Jurkat, Clone E6-1 (cell line): ENCODE results near the gene HPF1. TPM values are rescaled to one million over a fixed set of nuclear protein-coding genes. Genes with fewer than 3 reads are reported as not detected.
"Not testable (repeated sequence)": the region's sequence is repeated elsewhere in the genome, so short reads cannot be mapped to it uniquely, and the experiment has no call there.

Experiments
- DNase-seq: peaks from one replicate; pipeline ENCODE4 v3.0.0-alpha.2; 2011; ENCODE audit warnings: low read depth, low spot score
- H3K4me3 ChIP-seq: 2 replicates; pipeline ENCODE4 v1.5.1; 2011; ENCODE audit warnings: mild to moderate bottlenecking, low read length, control low read depth, moderate library complexity
- polyA plus RNA-seq: library from polyadenylated mRNA; unstranded; fragments of >200 nt; gene quantifications from one replicate; pipeline ENCODE4 v1.2.1, GENCODE V29; 2012; ENCODE audit warnings: missing spikeins; ENCODE audit not compliant: insufficient read length, insufficient read depth

The HPF1 gene
- polyA plus RNA-seq, result 59.1 TPM

DNA sequence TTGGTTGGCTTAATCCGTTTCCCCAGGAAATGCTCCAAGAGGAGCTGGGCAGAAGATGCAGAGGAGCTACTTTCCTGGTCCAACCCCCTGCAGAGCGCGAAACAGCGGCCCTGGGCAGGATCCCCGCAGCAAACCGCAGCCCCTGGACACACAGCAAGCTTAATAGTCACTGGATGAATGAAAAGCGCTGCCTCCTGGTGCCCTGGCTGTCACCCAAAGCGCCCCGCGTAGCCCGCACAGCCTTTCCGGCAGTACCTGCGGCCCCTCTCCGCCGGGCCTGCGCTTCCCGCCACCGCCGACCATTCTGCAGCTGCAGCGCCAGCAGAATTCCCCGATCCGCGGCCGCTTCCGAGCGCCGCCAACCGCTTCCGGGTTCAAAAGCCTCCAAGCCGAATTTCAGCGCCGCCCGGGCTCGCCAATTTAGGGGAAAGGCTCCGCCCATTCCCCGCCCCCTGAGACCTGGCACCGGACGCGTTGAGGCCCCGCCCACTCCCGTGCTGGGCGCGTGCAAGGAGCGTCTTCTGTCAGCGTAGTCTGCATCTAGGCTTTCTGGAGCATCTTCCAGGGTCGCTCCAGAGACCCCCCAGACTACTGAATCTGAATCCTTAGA, at the start of gene HPF1:
Gene HPF1 (minus strand): TSS at position 370 of the 610 bp plus-strand sequence. CDS start 67 bp downstream, at position 303.
- peak; percentile 92 for DNase-seq
- H3K4me3 ChIP-seq, result peak within 1 kb of the TSS; percentile 93

DNA sequence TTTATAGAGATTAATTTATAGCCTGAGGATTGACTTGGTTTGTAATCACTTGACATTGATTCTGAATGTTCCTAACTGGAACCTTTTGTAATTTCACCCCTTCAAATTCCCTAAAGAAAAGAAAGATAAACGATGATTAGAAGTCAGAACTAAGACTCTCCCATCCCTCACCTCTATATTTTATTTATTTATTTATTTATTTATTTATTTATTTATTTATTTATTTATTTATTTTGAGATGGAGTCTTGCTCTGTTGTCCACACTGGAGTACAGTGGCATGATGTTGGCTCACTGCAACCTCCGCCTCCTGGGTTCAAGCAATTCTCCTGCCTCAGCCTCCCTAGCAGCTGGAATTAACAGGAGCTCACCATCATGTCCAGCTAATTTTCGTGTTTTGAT, 49.0 kb upstream of the HPF1 start:
- not testable (repeated sequence) for H3K4me3 ChIP-seq, DNase-seq

DNA sequence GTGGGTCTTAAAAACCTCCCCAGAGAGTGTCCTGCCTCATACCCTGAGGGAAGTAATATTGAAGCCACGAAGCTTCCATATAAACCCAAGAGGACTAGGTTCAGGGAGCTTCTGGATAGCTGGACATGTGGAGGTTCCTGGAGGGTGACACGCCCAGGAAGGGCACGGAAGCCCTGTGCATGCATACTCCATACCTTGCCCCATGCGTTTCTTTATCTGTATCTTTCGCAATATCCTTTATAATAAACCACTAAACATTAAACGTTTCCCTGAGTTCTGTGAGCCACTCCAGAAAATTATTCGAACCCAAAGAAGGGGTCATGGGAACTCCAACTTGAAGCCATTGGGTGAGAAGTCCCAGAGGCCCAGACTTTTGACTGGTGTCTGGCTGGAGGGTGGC, 45.7 kb upstream of the HPF1 start:
- H3K4me3 ChIP-seq, result no peak overlapping the region
- DNase-seq, result no peak

DNA sequence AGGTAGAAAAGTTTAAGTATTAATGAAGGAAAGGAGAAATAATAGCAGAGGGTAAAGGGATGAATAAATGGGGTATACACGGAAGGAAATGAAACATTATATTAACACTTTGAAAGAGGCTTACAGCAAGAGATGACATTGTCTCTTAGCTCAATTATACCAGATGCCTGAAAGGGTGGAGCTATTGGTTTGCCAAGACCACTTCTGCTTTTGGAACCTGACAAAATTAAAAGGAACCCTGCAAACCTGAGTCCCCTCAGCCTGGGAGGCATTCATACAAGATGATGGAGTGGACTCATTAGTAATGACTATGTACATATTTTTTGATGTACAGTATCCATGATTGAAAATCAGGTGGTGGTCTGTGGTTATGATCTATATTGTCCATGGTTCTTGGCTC, 45.1 kb upstream of the HPF1 start:
- H3K4me3 ChIP-seq, result no peak overlapping the region
- DNase-seq, result no peak

DNA sequence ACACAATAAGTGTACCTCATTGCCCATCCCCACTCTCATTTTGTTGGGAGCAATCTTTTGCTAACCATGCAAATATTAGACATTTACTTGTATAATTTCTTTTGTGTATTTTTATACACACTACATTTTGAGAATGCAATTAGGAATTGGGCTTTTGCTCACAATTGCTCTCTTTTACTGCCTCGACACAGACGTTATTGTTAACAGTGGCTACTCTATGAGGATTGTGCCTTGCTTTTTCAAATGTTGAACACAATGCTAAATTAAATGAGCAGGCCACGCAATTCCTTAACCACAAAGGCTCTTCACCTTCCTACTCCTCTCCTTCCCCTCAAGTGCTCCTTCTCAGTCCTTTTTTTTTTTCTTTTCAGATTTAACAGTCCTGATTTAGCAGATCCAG, 42.8 kb upstream of the HPF1 start:
- H3K4me3 ChIP-seq, result no peak overlapping the region
- no peak for DNase-seq

DNA sequence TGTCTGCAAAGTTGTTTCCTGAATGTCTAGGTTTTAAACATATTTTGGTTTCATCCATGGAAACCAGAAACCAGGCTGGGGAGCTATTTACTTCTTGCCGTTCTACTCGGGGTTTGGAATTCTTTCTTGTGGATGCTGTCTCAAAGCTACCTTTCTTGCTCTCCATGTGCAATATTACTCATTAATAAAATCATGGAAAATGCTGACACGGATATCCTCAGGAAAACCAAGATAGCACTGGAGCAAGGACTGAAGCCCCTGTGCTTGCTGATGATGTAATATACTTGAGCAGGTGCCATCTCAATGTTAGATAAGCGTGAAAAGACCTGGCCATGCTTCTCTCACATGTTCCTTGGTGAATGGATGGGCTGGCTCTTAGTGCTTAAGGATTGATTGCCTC, 41.5 kb upstream of the HPF1 start:
- DNase-seq, result no peak
- no peak overlapping the region for H3K4me3 ChIP-seq

DNA sequence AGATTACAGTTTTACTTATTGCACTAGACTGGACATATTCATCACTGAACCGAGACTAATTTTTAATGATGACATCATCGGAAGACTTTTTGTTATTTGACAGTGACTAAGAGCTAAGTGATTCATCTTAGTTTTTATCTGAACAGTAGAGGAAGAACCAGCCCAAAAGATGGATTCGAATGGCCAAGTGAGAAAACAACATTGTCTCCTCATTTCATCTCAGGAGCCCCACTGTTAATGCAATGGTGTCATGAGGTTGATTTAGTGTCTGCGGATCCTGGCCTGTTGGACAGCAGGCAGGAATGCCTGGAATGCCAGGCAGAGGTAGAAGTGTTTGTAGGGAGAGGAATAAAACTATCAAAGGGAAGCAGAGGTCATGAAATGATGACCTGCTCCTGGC, 37.8 kb upstream of the HPF1 start:
- no peak for DNase-seq
- H3K4me3 ChIP-seq, result no peak overlapping the region

DNA sequence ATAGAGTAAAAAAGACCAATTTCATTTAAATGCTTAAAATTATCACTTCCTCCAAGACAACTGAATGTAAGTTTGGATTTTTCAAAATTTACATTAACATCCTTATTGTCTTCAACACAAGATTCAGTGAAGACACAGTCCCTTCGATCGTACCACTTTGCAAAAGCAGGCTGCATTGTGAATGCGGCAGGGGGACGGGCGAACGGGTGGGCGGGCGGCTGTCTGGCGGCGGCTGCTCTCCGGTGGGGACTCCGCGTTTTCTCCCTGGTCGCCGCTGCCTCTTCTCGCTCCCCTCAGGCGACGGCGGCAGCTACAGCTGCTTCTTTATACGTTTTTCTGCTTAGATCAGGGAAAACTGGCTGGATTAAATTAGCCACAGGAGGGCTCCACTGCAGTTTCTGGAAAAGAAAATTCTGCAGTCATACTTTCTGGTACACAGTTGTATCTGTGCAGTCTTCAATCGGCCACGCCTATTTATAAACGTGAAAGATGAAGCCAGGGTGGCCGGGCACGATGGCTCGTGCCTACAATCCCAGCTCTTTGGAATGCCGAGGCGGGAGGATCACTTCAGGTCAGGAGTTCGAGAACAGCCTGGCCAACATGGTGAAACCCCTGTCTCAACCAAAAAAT, 33.9 kb upstream of the HPF1 start:
- no peak for DNase-seq
- no peak overlapping the region for H3K4me3 ChIP-seq

DNA sequence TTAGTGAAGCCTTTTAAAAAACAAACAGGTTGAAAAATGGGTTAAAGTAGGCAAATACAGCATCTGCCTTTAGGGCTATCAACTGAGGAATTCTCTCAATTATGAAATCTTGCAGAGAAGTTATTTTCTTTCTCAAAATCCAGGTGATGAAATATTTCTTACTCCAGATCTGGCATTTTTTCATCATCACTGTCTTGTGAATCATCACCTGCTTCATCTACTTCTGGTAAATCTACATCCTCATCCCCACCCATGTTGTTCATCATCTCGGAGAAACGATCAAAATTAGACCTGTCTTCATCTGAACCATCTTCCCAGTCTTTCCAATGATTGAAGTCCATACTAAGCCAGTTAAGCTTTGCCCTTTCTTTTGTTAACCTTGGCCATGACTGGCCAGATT, 33.3 kb upstream of the HPF1 start:
- no peak overlapping the region for H3K4me3 ChIP-seq
- DNase-seq, result no peak

DNA sequence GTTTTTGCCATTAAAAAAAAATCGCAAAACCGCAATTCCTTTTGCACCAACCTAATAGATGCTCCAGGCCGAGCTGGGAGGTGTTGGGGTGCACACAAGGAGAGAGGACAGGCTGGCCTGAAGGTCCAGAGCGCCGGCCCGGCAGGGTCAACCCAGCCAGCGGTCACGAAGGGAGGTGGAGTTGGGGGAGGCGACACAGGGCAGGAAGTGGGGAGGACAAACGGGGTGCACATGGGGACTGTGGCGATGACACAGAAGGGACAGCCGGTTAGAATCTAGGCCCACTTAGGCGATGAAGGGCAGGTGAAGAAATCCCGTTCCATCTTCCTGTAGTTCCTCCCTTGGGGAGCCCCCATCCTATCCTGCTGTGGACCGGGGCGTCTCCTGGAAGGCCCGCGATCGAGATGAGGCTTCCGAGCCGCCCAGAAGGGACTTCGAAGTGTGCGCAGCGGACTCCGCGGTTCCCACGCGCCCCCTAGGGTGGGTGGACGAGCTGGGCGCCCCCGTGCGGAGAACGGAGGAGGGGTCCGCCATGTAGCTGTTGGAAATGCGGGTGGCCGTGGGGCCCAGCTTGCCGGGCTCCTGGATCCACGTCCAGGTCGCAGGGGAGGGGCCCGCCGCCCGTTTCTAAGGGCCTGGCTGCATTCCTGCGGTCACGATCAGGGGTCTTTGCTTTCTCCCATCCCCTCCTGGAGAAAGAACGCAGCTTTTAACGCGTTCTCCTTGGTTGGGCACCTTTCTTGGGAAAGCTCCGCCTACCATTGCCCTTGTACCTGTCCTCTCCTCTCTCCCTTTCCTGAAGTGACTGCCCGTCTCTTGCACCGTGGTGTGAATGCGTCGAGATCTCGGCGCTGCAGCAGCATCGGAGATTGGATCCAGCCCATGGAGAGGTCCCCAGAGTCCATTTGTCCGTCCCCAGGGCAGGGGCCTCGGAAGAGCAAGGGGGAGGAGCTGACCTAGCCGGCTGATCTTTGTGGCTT, 17.0 kb upstream of the HPF1 start:
- H3K4me3 ChIP-seq, result no peak overlapping the region
- DNase-seq, result no peak

DNA sequence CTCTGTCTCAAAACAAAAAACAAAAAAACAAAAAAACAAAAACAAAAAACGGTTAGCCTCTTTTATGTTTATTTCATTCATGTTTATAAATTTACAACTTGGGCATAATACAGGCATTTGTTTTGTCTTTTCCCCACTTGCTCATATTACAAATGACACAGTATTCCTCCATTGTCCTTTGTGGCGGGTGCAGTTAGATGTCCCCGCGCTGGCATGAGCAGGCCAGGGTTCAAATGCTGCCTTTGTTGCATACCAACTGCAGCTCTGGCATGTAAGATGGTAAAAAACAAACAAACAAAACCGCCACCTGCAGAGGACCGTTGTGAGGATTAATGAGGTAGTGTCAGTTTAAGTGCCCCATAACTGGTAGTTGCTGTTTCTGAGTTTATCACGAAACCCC, 16.1 kb upstream of the HPF1 start:
- H3K4me3 ChIP-seq, result no peak overlapping the region
- no peak for DNase-seq

DNA sequence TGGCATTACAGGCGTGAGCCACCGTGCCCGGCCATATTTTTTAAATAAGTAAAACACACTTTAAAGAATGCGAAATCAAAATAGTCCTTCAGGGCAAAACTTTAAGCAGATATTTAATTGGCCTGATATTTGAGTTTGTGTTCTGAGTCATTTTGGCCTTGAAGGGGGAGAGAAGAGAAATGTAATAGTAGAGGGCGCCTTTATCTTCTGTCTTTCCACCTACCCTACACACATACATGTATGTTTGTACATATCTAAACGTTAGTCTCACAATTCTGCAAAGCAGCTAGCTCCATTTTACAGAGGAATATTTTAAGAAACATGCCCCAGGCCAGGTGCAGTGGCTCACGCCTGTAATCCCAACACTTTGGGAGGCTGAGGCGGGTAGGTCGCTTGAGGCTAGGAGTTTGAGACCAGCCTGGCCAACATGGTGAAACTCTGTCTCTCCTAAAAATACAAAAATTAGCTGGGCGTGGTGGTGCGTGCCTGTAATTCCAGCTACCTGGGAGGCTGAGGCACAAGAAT, 13.9 kb upstream of the HPF1 start:
- not testable (repeated sequence) for DNase-seq, H3K4me3 ChIP-seq

DNA sequence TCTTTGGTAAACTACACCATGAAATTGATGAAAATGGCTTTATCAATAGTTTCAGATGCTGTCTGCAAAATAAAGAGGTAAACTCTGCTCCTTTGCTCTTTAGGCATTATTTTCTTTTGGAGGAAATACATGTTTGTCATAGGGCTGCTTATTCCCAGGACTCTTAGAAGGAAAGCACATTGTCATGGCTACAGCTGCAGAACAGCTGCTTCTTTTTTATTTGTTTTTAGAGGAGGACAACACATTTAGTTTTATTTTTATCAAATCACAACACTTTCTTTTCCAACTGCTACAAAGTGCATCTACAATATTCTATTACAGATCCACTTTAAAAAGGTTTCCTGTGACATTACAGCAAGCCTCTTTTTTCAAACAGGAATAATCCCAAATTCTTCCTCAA, 12.7 kb upstream of the HPF1 start:
- H3K4me3 ChIP-seq, result no peak overlapping the region
- no peak for DNase-seq

DNA sequence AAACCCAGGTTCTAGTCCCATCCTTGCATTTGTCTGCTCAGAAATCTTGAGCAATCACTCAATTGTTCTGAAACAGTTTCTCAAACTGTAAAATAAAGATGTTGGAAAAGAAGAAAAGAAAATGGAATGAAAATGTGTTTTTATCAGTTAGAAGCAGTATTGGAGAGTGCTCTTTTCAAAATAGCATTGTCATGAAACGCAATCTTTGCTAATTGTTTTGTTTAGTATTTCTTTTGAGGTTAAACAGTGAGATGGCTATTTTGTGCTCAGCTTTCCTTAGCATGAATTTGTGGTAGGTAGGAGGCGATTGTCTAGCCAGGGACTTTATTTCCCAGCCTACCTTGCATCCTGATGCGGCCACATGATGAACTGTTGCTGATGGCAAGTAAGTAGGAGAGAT, 10.6 kb upstream of the HPF1 start:
- H3K4me3 ChIP-seq, result no peak overlapping the region
- DNase-seq, result no peak

DNA sequence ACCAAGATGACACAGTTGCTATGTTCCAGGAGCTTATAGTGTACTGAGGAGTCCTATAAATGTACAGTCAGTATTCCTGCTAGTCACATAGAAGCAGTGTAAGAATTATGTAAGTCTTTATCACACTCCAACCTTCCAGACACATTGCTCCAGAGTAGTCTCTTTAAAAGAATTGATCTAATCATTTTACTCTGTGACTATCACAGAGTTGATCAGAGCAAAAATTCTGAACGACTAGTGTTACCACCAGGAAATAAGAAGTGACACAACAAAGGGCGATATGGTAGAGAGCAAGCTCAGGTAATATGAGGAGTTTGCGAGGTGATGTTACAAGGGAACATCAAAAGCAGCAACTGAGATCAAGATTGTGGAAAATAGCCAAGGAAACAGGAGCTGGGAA, 9.0 kb upstream of the HPF1 start:
- DNase-seq, result no peak
- H3K4me3 ChIP-seq, result no peak overlapping the region

DNA sequence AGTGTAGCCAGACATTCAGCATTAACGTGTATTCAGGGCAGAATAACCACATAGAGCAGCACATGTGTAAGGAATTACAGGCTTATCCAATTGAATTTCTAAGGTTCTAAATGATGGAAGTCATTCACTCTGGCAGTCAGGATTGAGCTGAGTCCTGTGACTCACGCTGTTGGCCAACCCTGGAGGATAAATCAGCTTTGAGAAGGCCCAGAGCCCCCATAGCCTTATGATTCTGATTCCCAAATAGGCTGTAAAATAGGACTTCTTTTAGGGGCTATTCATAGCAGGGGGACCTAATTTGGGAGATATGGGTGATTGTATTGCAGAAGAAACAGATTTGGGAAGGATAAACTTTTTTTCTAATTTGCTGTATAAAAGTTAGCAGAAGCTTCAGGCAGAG, 8.1 kb upstream of the HPF1 start:
- no peak for DNase-seq

DNA sequence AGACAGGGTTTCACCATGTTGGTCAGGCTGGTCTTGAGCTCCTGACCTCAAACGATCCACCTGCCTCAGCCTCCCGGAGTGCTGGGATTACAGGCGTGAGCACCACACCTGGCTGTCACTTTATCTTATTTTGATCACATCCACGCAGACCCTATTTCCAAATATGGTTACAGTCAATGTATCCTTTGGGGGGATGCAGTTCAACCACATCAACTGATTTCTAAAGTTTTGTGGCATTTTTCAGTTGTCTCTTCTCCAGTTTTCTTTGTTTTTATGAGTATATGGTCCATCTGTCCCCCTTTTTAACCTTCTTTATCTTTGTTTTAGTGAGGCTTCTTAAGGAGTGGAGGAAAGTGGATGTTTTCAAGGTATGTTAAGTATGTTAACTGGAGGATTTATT, 4.1 kb upstream of the HPF1 start:
- peak; percentile 89 for DNase-seq
- H3K4me3 ChIP-seq, result peak overlapping the region; percentile 4

More for the DNA sequence above, 8.1 kb upstream of the HPF1 start:
- no peak overlapping the region for H3K4me3 ChIP-seq

DNA sequence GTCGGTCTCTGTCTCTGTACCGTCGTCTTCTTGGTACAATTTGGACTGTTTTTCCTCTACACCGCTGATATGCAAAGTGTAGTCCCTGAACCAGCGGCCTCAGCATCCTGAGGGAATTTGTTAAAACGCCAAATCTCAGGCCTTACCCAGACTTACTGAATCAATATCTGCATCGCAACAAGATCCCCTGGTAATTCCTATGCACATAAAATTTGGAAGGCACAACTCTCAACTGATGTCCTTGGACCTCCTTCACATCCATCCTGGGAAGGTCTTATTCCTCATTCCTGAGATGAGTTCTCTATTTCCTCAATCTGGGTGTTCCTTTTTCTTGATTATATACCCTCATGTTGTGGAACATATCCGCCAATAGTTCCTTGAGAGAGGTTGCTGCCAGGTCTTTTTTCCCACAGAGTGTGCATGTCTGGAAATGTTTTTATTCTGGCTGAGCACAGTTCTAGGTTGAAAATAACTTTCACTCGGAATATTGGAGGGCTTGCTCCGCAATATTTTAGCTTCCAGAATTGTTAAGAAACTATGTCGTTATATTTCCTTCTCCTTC, 738 bp upstream of the HPF1 start:
- no peak for DNase-seq
- peak overlapping the region; percentile 93 for H3K4me3 ChIP-seq

DNA sequence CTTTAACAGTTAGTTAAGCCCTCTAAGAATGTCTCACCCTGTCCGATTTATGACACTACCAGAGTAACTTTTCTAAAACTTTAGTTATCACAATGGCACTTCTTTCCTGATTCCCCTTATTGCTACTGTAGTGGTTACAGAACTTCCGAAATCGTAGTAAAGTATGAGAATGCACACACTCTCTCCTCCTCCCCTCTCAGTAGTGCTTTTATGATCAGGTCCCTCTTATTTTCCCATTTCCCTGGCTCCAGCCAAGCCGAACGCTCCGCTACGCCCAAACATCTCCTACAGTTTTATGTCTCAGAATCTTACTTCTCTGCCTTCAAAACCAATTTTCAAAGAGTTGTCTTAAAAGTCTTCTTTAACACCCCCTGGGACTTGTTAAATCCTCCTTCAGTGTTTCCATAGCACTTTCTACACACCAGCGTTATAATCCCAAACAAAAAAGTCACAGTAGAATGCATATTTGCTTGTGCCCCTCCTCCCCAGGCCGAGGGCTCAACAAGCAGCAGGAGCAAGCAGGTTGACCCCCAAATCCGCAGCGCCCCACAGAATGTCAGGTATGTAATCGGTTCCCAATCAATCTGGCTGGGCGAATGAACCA, 671 bp downstream of the HPF1 start:
- H3K4me3 ChIP-seq, result peak overlapping the region; percentile 93
- DNase-seq, result no peak
